Measurements from ENCODE around the gene HNRNPA2B1. TPM values are rescaled to one million over a fixed set of nuclear protein-coding genes. Genes with fewer than 3 reads are reported as not detected.
"Not testable (repeated sequence)": the region's sequence is repeated elsewhere in the genome, so short reads cannot be mapped to it uniquely, and the experiment has no call there.

HNRNPA2B1 gene
- total RNA-seq, 1 donor from 2014 or later: 135 TPM

- no peak for DNase-seq (ENCODE audit: low spot score in 2 of 2)
- no peak for FAIRE-seq
Measured at GRCh38 chr7:26185844-26186180, 14.7 kb downstream of the HNRNPA2B1 start.

GRCh38 chr7:26185131-26185843 lies 15.3 kb downstream of the HNRNPA2B1 start:
- FAIRE-seq (no peak), DNase-seq (ENCODE audit: low spot score in 2 of 2) (no peak)

- not testable (repeated sequence) for DNase-seq (ENCODE audit: low spot score in 2 of 2); FAIRE-seq
Measured at GRCh38 chr7:26184281-26185101, 16.1 kb downstream of the HNRNPA2B1 start.

- FAIRE-seq: no peak
- no peak for DNase-seq (ENCODE audit: low spot score in 2 of 2)
Measured at GRCh38 chr7:26183545-26184280, 16.8 kb downstream of the HNRNPA2B1 start.

GRCh38 chr7:26182706-26183105 lies 17.8 kb downstream of the HNRNPA2B1 start:
- no peak for FAIRE-seq

GRCh38 chr7:26182283-26182682 lies 18.3 kb downstream of the HNRNPA2B1 start:
- no peak for FAIRE-seq
- no peak for DNase-seq (ENCODE audit: low spot score in 2 of 2)

More at GRCh38 chr7:26182706-26183105, 17.8 kb downstream of the HNRNPA2B1 start:
- no peak for DNase-seq (ENCODE audit: low spot score in 2 of 2)

- no peak for FAIRE-seq
Measured at GRCh38 chr7:26181474-26182227, 18.9 kb downstream of the HNRNPA2B1 start.

GRCh38 chr7:26180792-26181198 lies 19.8 kb downstream of the HNRNPA2B1 start:
- FAIRE-seq (no peak), DNase-seq (ENCODE audit: low spot score in 2 of 2) (no peak)

More at GRCh38 chr7:26181474-26182227, 18.9 kb downstream of the HNRNPA2B1 start:
- DNase-seq (ENCODE audit: low spot score in 2 of 2): no peak

GRCh38 chr7:26179826-26180497 lies 20.6 kb downstream of the HNRNPA2B1 start:
- FAIRE-seq (no peak), DNase-seq (ENCODE audit: low spot score in 2 of 2) (no peak)

- no peak for FAIRE-seq
- no peak for DNase-seq (ENCODE audit: low spot score in 2 of 2)
Measured at GRCh38 chr7:26179422-26179821, 21.1 kb downstream of the HNRNPA2B1 start.

- FAIRE-seq: no peak
Measured at GRCh38 chr7:26178272-26178960, 22.1 kb downstream of the HNRNPA2B1 start.

GRCh38 chr7:26177269-26177668 lies 23.3 kb downstream of the HNRNPA2B1 start:
- not testable (repeated sequence) for DNase-seq (ENCODE audit: low spot score in 2 of 2)

More at GRCh38 chr7:26178272-26178960, 22.1 kb downstream of the HNRNPA2B1 start:
- no peak for DNase-seq (ENCODE audit: low spot score in 2 of 2)

GRCh38 chr7:26176696-26177095 lies 23.9 kb downstream of the HNRNPA2B1 start:
- FAIRE-seq; DNase-seq (ENCODE audit: low spot score in 2 of 2): not testable (repeated sequence)

More at GRCh38 chr7:26177269-26177668, 23.3 kb downstream of the HNRNPA2B1 start:
- FAIRE-seq: not testable (repeated sequence)

GRCh38 chr7:26175903-26176302 lies 24.6 kb downstream of the HNRNPA2B1 start:
- not testable (repeated sequence) for DNase-seq (ENCODE audit: low spot score in 2 of 2); FAIRE-seq

GRCh38 chr7:26172048-26172447 lies 28.5 kb downstream of the HNRNPA2B1 start:
- no peak for FAIRE-seq

GRCh38 chr7:26171601-26172000 lies 28.9 kb downstream of the HNRNPA2B1 start:
- FAIRE-seq: no peak
- no peak for DNase-seq (ENCODE audit: low spot score in 2 of 2)

More at GRCh38 chr7:26172048-26172447, 28.5 kb downstream of the HNRNPA2B1 start:
- DNase-seq (ENCODE audit: low spot score in 2 of 2): no peak

GRCh38 chr7:26170663-26171062 lies 29.9 kb downstream of the HNRNPA2B1 start:
- FAIRE-seq (no peak), DNase-seq (ENCODE audit: low spot score in 2 of 2) (no peak)

GRCh38 chr7:26169271-26169670 lies 31.3 kb downstream of the HNRNPA2B1 start:
- FAIRE-seq (no peak), DNase-seq (ENCODE audit: low spot score in 2 of 2) (no peak)
